Measurements from ENCODE around the gene IYD.

Gene IYD

GRCh38 chr6:150430815-150431214 lies 62.0 kb downstream of the IYD start:
- TF ChIP-seq, protein P1, sequence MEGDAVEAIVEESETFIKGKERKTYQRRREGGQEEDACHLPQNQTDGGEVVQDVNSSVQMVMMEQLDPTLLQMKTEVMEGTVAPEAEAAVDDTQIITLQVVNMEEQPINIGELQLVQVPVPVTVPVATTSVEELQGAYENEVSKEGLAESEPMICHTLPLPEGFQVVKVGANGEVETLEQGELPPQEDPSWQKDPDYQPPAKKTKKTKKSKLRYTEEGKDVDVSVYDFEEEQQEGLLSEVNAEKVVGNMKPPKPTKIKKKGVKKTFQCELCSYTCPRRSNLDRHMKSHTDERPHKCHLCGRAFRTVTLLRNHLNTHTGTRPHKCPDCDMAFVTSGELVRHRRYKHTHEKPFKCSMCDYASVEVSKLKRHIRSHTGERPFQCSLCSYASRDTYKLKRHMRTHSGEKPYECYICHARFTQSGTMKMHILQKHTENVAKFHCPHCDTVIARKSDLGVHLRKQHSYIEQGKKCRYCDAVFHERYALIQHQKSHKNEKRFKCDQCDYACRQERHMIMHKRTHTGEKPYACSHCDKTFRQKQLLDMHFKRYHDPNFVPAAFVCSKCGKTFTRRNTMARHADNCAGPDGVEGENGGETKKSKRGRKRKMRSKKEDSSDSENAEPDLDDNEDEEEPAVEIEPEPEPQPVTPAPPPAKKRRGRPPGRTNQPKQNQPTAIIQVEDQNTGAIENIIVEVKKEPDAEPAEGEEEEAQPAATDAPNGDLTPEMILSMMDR (IDR thresholded peaks at IDR 0.05; ENCODE audit: low read depth, low read length): no peak
- no peak overlapping the region for H3K4me3 ChIP-seq (ENCODE audit: low read depth, low read length)

DNA sequence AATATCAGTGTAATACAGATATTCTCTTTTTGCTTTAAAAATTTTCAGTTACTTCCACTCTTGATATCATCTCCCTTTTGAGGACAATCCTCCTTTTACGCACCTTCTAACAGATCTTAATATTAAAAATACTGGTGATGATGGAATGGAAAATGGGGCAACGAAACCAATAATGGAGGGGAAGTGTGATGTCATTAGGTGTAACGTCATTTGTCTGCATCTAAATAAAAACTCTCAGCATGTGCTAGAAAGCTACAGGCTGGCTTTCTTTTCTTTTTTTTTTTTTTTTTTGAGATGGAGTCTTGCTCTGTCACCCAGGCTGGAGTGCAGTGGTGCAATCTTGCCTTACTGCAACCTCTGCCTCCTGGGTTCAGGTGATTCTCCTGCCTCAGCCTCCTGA lies 66.5 kb downstream of the IYD start:
- no peak overlapping the region for H3K4me3 ChIP-seq (ENCODE audit: low read depth, low read length)
- TF ChIP-seq, protein P1 (IDR thresholded peaks at IDR 0.05; ENCODE audit: low read depth, low read length): no peak

GRCh38 chr6:150435832-150436231 lies 67.0 kb downstream of the IYD start:
- TF ChIP-seq, protein P1 (IDR thresholded peaks at IDR 0.05; ENCODE audit: low read depth, low read length): no peak
- no peak overlapping the region for H3K4me3 ChIP-seq (ENCODE audit: low read depth, low read length)

DNA sequence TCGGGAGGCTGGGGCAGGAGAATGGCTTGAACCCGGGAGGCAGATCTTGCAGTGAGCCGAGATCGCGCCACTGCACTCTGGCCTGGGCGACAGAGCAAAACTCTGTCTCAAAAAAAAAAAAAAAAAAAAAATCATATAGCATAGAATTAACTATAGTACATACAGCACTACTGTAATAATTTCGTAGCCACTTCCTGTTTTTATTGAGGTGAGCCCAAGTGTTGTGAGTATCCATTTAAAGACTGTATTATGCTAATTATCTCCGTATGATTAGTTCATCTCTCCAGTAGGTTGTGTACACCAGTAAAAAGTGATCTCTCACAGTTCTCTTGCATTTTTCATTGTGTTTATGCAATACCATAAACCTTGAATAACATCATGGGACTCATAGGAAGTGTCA lies 70.6 kb downstream of the IYD start:
- H3K4me3 ChIP-seq (ENCODE audit: low read depth, low read length): no peak overlapping the region
- TF ChIP-seq, protein P1 (IDR thresholded peaks at IDR 0.05; ENCODE audit: low read depth, low read length): no peak

- H3K4me3 ChIP-seq (ENCODE audit: low read depth, low read length): no peak overlapping the region
- TF ChIP-seq, protein P1 (IDR thresholded peaks at IDR 0.05; ENCODE audit: low read depth, low read length): no peak
Measured at GRCh38 chr6:150443621-150444020, 74.8 kb downstream of the IYD start.

DNA sequence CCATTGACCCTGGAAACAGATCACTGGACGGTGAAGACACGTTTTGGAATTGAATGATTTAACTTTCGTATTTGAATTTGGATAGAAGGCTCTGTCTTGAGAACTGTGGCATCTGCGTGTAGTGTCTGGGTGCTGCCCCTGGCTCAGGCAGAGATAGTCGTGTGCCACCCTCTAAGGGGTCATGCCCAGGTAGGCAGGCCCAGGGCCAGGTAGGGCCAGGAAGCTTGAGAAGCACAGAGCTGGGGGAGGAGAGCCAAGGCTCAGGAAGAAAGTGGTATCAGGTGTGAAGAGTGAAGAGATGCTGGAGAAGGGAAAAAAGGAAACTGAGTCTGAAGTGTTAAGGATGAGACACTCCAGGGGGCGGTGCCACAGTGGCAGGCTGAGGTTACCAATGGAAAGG lies 75.5 kb downstream of the IYD start:
- TF ChIP-seq, protein P1 (IDR thresholded peaks at IDR 0.05; ENCODE audit: low read depth, low read length): no peak

DNA sequence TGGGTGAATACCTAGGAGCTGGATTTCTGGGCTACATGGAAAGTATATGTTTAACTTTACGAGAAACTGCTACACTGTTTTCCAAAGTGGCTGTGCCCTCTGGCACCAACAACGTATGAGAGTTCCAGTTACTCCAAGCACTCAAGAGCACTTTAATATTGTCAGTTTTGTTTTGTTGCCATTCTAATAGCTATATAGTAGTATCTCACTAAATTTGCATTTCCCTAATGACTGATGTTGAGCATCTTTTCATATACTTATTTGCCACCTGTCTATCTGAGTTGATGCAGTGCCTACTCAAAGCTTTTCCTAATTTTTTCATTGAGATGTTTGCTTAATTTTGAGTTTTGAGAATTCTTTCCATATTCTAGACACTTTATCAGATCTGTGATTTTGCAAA lies 76.7 kb downstream of the IYD start:
- TF ChIP-seq, protein P1 (IDR thresholded peaks at IDR 0.05; ENCODE audit: low read depth, low read length): no peak

More for the DNA sequence above, 75.5 kb downstream of the IYD start:
- no peak overlapping the region for H3K4me3 ChIP-seq (ENCODE audit: low read depth, low read length)

More for the DNA sequence above, 76.7 kb downstream of the IYD start:
- H3K4me3 ChIP-seq (ENCODE audit: low read depth, low read length): no peak overlapping the region
